MCF 10A (cell line): ENCODE data around the gene SPPL3. TPM values are rescaled to one million over a fixed set of nuclear protein-coding genes. Genes with fewer than 3 reads are reported as not detected.

ENCODE experiments used
- BruUV-seq: library from RNA; stranded (reverse); fragments of 400-500 nt; replicated peaks from 2 replicates; lab custom pipeline; 2021; lab: Mats Ljungman, UMichigan
- CTCF ChIA-PET: fragments of 300-600 bp; sonication (Branson Sonifier 250); formaldehyde crosslinking; extraction: SDS; loops from one replicate; lab custom pipeline; 2021; ENCODE audit warnings: antibody characterized with exemption, inconsistent platforms; lab: Yijun Ruan, JAX
- POLR2A ChIA-PET: fragments of 300-600, 350-650 bp; sonication (Branson Sonifier 250); formaldehyde crosslinking; extraction: SDS; loops from one replicate; lab custom pipeline; 2020; ENCODE audit warnings: antibody characterized with exemption, inconsistent platforms; lab: Yijun Ruan, JAX
- DNase-seq: peaks from one replicate; pipeline ENCODE4 v3.0.0-alpha.2; 2018; ENCODE audit not compliant: unreplicated experiment
- H3K27ac Mint-ChIP-seq: one replicate; pipeline ENCODE4 v1.8.0; 2022; ENCODE audit warnings: mild to moderate bottlenecking, low read depth, mixed read lengths; ENCODE audit not compliant: unreplicated experiment
- H3K27me3 Mint-ChIP-seq: one replicate; pipeline ENCODE4 v1.8.0; 2022; ENCODE audit warnings: mixed read lengths; ENCODE audit not compliant: insufficient read depth, unreplicated experiment
- H3K36me3 Mint-ChIP-seq: one replicate; pipeline ENCODE4 v1.8.0; 2022; ENCODE audit warnings: mild to moderate bottlenecking, moderate library complexity, mixed read lengths; ENCODE audit not compliant: insufficient read depth, unreplicated experiment
- H3K4me1 Mint-ChIP-seq: one replicate; pipeline ENCODE4 v1.8.0; 2022; ENCODE audit warnings: mixed read lengths; ENCODE audit not compliant: insufficient read depth, unreplicated experiment
- H3K4me3 Mint-ChIP-seq: one replicate; pipeline ENCODE4 v1.8.0; 2022; ENCODE audit warnings: mild to moderate bottlenecking, moderate library complexity, mixed read lengths; ENCODE audit not compliant: unreplicated experiment
- H3K9me3 Mint-ChIP-seq: one replicate; pipeline ENCODE4 v1.8.0; 2022; ENCODE audit warnings: mixed read lengths; ENCODE audit not compliant: unreplicated experiment
- intact Hi-C: fragments of 100-400 bp; cut with micrococcal nuclease; formaldehyde crosslinking; loops from 2 replicates; pipeline ENCODE4 v1.14.1; 2022
- total RNA-seq: library from RNA; stranded (reverse); gene quantifications from 2 replicates; pipeline ENCODE4 v1.2.3, GENCODE V29; 2022
- TF ChIP-seq, protein P1 (sequence below): fragments of 200-600 bp; IDR thresholded peaks from one replicate; pipeline ENCODE4 v1.8.0; 2022; ENCODE audit warnings: antibody characterized with exemption, mild to moderate bottlenecking; ENCODE audit not compliant: unreplicated experiment

SPPL3 gene
- total RNA-seq, 1 experiment from 2014 or later: 32.6 TPM

GRCh38 chr12:120825337-120825736, 78.8 kb downstream of the SPPL3 start:
- intact Hi-C loops: no loop called here
- no peak for DNase-seq
- BruUV-seq: no TSS peak
- H3K4me3 Mint-ChIP-seq: no peak overlapping the region
- peaks cover 9% of the 10 kb centered on the region for H3K36me3 Mint-ChIP-seq
- TF ChIP-seq, protein P1, sequence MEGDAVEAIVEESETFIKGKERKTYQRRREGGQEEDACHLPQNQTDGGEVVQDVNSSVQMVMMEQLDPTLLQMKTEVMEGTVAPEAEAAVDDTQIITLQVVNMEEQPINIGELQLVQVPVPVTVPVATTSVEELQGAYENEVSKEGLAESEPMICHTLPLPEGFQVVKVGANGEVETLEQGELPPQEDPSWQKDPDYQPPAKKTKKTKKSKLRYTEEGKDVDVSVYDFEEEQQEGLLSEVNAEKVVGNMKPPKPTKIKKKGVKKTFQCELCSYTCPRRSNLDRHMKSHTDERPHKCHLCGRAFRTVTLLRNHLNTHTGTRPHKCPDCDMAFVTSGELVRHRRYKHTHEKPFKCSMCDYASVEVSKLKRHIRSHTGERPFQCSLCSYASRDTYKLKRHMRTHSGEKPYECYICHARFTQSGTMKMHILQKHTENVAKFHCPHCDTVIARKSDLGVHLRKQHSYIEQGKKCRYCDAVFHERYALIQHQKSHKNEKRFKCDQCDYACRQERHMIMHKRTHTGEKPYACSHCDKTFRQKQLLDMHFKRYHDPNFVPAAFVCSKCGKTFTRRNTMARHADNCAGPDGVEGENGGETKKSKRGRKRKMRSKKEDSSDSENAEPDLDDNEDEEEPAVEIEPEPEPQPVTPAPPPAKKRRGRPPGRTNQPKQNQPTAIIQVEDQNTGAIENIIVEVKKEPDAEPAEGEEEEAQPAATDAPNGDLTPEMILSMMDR: no peak
- no peak overlapping the region for H3K27ac Mint-ChIP-seq
- POLR2A ChIA-PET: interaction anchor here (1.4 kb wide), 1 partner anchor 9 kb away, joined by 3 read pairs; no protein-coding TSS in a partner anchor
- peaks cover 13% of the 10 kb centered on the region for H3K4me1 Mint-ChIP-seq
- H3K27me3 Mint-ChIP-seq: no peaks in the 10 kb centered on the region
- CTCF ChIA-PET: no interaction called here
- no peaks in the 10 kb centered on the region for H3K9me3 Mint-ChIP-seq

GRCh38 chr12:120822832-120823503, 81.2 kb downstream of the SPPL3 start:
- intact Hi-C loops: no loop called here
- peaks cover 6% of the 10 kb centered on the region for H3K36me3 Mint-ChIP-seq
- TF ChIP-seq, protein P1: no peak
- ChIA-PET CTCF (interaction anchor here (1.5 kb wide), 1 partner anchor 149 kb away, joined by 4 read pairs; no protein-coding TSS in a partner anchor), POLR2A (no interaction called here)
- no peak for DNase-seq
- H3K4me3 Mint-ChIP-seq: no peak overlapping the region
- no TSS peak for BruUV-seq
- H3K9me3 Mint-ChIP-seq: no peaks in the 10 kb centered on the region
- H3K27me3 Mint-ChIP-seq: no peaks in the 10 kb centered on the region
- peaks cover 13% of the 10 kb centered on the region for H3K4me1 Mint-ChIP-seq
- no peak overlapping the region for H3K27ac Mint-ChIP-seq

GRCh38 chr12:120821878-120822277, 82.3 kb downstream of the SPPL3 start:
- Mint-ChIP-seq H3K36me3 (no peaks in the 10 kb centered on the region), H3K27me3 (no peaks in the 10 kb centered on the region), H3K9me3 (no peaks in the 10 kb centered on the region), H3K4me1 (peaks cover 13% of the 10 kb centered on the region), H3K27ac (no peak overlapping the region), H3K4me3 (no peak overlapping the region)
- ChIA-PET POLR2A (no interaction called here), CTCF (no interaction called here)
- BruUV-seq: no TSS peak
- DNase-seq: no peak
- TF ChIP-seq, protein P1: no peak
- intact Hi-C loops: no loop called here

DNA sequence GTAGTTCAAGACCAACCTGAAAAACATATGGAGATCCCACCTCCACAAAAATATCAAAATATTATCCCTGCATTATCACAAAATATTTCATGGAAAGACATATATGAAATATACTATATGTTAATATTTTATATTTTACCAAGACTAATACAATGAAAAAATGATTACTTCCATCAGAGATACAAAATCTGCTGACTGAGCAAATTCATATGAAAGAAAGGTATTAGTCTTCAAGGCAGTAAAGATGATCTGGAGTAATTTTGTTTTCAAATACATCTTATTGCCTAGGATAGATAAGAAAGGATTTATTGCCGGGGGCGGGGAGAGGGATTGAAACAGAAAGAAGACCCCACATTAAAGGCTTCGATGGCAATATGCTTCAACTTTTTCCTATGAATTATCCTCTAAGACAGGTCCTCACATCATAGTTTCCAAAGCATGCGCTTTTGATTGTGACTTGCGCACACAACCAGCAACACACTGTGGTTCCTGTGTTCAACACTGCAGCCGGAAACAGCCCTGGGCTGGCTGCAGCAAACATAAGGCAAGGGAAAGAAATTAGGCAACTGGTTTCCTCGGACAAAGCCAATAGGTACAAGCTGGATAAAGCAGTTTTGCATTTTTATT, 83.2 kb downstream of the SPPL3 start:
- H3K27ac Mint-ChIP-seq: no peak overlapping the region
- H3K4me1 Mint-ChIP-seq: peaks cover 13% of the 10 kb centered on the region
- TF ChIP-seq, protein P1: no peak

More for the DNA sequence above, 83.2 kb downstream of the SPPL3 start:
- H3K4me3 Mint-ChIP-seq: no peak overlapping the region
- CTCF ChIA-PET: no interaction called here
- H3K9me3 Mint-ChIP-seq: no peaks in the 10 kb centered on the region
- POLR2A ChIA-PET: interaction anchor here (1.0 kb wide), 1 partner anchor 15 kb away, joined by 3 read pairs; no protein-coding TSS in a partner anchor
- H3K27me3 Mint-ChIP-seq: no peaks in the 10 kb centered on the region
- BruUV-seq: no TSS peak
- intact Hi-C loops: no loop called here
- no peak for DNase-seq
- no peaks in the 10 kb centered on the region for H3K36me3 Mint-ChIP-seq
